Gastrocnemius medialis (tissue), 4 donors: ENCODE results near the gene ZNF333.

Experiments used
- CTCF ChIP-seq, 5 experiments: fragments of 450-650 bp in 3 of 5; fragments of 200-600 bp in 2 of 5; sonication (generic) in 2 of 5; IDR thresholded peaks in 4 of 5; conservative IDR thresholded peaks in 1 of 5; 1 replicate in 4 of 5; 2 replicates in 1 of 5; pipeline ENCODE4 v1.5.1; 2016 to 2019; ENCODE audit warnings: antibody characterized with exemption in 5 of 5, mild to moderate bottlenecking in 3 of 5, moderate library complexity in 3 of 5
- POLR2A ChIP-seq, 2 donors: fragments of 450-650 bp; IDR thresholded peaks; one replicate each; pipeline ENCODE4 v1.6.1; 2017; ENCODE audit warnings: antibody characterized with exemption in 2 of 2, mild to moderate bottlenecking in 2 of 2, moderate library complexity in 2 of 2

GRCh38 chr19:14733574-14733973, 43.7 kb downstream of the ZNF333 start:
- TF ChIP-seq CTCF (IDR thresholded peaks at IDR 0.05 in 4 of 5, conservative IDR thresholded peaks at IDR 0.05 in 1 of 5), result no peak
- TF ChIP-seq POLR2A (IDR thresholded peaks at IDR 0.05), result no peak
